GM21825 (cell line): Measurements from ENCODE around the gene SRCIN1.

Experiments used
- ATAC-seq: cut with Tn5 transposase; IDR thresholded peaks from one replicate; pipeline ENCODE4 v1.9.1; 2021; ENCODE audit warnings: mild to moderate bottlenecking, moderate library complexity; ENCODE audit not compliant: unreplicated experiment

SRCIN1 gene

DNA sequence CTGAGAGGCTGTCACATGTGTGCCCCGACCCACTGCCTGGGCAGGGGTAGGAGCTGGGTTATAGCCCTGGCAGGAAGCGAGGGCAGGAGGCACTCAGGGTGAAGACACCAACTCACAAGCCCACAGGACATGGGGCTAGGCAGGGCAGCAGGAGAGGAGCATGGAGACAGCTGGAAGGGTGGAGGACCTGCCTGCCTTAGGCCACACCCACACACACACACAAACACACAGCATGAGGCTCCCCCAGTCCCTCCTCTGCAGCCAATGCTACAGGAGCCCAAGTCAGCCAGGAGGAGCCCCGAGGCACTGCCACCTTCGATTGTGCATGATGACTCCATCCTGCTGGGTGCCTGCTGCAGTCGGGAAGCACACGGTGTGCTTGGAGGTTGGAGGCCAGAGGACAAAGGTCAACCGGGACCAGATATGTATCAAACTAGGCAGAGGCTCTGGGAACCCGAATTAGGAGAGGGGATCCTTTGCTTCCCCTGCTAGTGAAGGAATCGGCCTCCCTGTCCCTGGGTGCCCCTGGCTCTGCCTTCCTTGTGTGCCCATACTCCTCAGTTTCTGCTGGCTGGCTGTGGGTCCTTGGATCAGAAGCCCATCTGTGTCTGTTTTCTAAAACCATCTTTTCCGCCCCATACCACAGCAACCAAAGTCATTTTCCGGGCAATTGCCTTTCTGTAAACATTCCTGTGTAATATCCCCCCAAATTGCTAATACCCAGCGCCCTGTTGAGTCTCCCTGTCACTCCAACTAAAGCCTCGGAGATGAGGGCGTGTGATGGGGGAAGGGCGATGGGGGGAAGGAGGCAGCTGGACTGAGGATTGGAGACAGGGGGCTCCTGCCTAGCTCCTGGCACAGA lies 20.5 kb downstream of the SRCIN1 start:
- no peak for ATAC-seq

DNA sequence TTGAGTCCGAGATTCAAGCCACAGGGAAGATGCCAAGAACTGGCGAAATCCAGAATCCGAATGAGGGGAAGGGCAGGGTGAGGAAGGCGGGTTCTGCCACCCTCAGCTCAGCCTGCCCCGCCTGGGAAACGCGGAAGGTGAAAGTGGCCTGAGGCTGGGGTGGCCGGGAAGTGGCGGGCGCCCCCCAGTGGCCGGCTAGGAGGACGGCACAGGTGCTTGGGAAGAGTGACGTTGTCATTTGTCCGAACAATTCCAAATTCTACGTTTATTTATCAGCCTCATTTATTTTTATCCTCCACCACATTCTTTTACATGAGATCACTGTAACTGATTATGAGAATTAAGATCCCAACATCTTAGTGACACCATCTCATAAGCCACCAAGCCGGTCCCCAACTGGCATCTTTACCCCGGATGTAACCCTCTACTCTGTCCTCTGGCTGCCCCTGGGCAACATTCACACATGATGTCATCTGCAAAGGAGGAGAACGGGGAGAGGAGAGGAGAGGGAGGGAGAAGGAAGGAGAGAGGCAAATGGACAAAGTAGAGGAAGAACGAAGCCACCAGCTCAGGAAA lies 21.3 kb downstream of the SRCIN1 start:
- ATAC-seq, result no peak

DNA sequence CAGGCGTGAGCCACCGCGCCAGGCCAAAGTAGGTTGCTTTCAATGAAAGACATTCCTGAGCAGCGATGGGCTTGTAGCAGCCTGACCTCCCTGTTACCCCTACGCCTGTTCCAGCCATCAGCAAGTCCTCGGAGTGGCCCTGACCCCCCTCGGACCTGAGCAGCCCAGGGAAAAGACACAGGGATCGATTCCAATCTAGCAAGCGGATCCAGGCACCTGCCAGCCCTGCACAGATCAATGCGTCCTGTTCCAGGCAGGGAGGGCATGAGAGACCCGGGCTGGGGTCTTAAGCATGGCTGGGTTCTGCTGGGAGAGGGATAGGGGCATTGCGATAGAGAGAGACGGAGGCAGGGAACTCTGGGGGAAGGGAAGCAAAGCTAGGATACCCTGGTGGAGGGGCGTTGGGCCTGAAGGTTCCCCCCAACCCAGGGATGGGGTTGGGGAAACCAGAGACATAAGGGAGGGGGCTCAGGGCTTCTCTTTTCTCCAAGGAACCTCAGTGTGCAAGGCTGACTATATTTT lies 21.9 kb downstream of the SRCIN1 start:
- ATAC-seq, result no peak

DNA sequence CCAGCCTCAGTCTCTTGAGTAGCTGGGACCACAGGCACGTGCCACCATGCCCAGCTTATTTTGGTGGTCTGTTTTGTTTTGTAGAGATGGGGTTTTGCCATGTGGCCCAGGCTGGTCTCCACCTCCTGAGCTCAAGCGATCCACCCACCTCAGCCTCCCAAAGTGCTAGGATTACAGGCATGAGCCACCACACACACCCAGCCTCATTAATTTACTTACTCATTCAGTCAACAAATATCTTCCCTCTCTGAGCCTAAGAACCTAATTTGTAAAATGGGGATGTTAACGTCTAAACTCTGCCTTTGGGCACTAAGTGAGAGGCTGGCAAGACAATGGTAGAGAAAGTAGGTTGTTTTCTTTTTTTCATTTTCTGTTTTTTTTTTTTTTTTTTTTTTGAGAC lies 22.6 kb downstream of the SRCIN1 start:
- no peak for ATAC-seq

DNA sequence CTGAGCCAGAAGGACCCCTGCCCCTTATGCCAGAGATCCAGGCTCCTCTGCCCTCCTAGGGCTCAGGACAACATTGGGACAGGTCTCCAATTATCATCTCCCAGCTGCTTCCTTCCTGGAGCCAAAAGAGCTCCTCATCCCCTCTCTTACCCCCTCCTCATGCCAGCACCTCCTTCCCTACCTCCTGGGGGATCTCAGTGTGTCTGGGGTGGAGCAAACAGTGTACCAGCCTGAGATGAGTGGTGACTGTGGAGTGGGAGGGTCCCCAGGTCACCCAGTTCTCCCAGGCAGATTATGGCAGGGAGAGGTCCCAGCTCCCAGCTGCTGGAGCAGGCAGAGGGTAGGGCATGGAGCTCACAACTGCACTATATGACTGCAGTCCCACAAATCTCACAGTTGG lies 23.7 kb downstream of the SRCIN1 start:
- no peak for ATAC-seq

DNA sequence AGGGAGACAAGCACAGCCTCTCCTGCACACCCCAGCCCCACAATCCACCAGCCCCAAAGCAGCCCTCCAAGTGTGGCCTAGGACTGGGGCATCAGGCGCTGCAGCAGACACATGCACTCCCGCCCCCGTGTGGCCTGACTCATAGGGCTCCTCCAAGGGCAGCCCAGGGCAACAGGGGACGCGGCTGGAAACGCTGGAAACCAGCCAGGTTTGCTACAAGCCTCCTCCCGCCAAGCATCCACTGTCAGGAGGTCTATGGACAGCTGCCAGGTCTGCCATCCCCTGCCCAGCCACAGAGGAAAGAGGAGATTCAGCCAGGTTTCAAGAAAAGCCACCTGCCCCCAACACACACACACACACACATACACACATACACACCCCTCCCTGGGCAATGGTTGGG lies 25.8 kb downstream of the SRCIN1 start:
- no peak for ATAC-seq

DNA sequence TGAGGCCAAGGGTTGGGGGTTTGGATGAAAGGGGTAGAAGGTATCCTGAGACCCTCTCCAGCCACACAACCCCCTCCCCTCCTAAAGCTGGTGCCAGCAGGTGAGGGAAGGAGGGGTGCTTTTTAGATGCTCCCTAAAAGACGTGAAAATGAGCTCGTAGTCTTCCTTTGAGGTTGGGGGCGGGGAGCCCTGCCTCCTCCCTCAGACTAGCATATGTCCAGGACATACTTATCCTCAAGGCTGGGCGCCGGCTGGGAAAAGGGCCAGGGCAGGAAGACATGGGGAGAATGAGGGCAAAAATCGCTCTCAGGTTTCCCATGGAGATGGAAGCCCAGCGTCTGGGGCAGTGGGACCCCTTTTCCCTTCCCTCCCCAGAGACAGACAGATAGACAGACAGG lies 26.7 kb downstream of the SRCIN1 start:
- no peak for ATAC-seq

DNA sequence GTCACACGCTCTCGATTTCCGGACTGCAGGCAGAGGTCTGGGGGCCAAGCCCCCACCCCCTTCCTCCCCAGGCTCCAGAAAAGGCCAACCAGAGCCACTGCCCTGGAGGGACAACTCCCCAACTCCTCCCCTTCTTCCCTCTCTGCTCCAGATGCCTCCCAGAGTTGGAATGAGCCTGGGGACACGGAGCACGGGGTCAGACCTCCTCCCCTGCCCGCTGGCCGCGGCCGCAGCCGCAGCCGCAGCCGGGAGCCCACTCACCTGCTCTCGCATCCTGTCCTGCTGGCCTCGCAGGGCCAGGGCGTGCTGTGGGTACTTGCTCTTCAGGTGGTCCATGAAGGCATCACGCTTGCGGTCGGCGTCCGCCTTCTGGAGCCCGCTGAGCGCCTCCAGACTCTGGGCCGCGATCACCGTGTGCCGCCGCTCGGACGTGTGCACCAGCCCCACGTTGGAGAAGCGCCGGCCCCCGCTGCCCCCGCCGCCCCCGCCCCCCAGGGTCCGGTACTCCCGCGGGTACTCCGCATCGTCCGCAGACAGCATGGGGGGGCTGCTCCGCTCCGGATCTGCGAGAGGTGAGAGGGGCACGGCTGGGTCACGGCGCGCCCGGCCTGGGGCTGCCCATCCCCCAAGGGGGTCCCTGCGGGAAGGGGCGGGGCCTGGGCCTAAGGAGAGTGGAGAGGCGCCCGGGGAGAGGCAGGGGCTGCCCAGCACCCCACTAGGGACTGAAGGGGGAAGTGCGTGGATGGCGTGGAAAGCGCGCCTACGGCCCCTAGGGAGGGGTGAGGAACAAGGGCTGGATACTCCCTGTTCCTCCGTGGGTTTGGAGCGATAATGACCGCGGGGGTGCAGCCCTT lies 27.3 kb downstream of the SRCIN1 start:
- ATAC-seq, result no peak

DNA sequence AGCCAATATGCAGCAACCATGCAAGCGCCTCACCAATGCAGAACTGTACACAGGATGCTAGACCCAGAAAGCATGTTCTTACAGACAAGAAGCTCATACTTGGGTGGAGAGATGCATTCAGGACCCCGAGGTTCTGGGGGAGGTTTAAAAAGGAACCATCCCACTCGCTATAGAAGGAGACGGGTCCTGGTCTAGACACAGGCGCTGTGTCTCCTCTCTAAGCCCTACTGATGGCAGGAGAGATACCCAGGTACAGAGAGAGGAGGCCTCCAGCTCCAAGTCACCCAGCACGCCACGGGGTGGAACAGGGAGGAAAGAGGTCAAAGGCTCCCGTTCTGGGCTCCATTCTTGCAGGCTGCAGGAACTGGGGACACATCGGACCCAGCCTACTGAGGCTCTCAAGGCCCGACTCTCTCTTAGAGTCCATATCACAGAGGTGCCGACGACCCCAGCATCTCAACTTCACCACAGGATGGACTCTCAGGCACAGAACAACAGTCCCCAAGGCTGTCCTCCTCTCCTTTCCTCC lies 28.0 kb downstream of the SRCIN1 start:
- no peak for ATAC-seq

DNA sequence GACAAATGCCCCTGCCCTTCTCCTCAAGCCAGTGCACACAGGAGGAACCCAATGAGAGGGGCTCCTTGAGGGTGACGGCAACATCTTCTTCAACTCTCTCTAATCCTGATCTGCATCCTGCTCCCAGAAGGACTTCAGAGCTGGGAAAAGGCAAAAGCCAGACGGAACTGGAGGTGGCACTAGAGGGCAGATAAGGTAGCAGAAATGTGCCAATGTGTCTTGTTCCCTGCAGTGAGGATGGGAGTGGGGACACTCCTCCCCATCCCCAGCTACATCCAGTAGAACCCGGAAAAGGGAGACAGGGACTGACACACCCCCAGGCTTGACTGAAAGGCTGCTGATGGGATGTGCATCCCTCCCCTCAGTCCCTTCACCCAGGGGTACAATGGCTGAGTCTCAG lies 28.5 kb downstream of the SRCIN1 start:
- ATAC-seq, result no peak

DNA sequence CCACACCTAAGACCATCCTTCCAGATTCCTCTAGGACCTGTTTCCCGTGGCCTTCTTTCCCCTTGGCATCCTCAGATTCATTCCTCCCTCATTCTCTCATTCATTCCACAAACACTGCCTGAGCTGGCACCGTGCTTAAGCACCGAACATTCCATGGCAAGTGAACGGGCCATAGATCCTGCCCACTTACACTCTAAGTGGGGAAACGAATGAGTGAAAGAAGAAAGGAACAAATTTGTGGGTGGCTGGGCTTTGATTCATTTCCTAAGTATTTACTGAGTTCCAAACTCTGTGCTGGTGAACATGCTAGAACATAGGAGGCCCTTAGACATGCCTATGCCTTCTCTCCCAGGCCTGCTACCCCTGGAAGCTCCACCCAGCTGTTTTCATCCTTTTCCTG lies 30.0 kb downstream of the SRCIN1 start:
- no peak for ATAC-seq

DNA sequence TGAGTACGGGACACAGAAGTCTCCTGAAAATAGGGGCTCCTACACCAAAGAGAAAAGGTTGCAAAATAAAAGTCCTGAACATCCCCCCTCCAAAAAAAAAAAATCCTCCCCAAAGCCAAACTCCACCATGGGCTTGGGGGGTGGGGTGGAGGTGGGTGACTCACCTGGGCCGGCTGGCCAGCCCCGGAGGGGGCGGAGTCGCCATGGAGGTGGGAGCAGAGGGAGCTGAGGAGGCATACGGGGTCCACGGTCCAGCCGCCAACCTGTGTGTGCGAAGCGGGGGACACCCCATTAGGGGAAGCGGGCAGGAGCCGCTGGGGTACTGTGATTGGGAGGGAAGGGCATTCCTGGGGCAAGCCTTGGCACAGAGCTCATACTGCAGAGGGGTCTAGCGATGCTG lies 31.0 kb downstream of the SRCIN1 start:
- no peak for ATAC-seq

DNA sequence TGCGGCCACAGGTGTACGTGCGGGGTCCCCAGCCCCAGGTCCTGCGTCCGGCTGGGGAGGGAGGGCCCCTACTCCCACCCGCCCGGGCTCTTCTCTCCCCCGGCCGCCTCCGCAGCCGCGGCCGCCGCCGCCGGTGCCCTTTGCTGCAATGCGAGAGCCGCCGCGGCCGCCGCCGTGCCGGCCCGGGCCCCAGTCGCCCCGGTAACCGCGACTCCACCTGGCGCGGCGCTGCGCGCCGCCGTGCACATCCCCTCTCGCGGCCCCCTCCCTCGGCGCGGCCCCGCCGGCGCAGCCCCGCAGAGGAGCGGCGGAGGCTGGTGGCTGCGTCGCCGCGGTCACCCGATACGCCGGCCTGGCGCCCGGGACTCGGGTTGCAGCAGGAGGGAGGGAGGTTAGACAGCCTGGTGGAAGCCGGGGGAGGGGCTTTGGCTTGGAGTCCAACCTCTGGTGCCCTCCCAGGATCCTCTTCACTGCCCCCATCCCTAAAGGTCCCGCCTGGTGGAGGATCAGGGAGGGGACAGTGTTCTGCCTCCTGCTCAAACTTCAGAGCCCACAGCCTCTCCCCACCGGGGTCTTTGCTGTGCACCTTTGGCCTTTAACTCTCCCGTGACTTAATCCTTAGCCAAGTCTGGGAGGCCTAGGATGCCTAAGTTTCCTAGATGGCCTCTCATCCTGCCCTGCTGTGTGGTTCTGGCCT lies 32.9 kb downstream of the SRCIN1 start:
- ATAC-seq, result no peak

DNA sequence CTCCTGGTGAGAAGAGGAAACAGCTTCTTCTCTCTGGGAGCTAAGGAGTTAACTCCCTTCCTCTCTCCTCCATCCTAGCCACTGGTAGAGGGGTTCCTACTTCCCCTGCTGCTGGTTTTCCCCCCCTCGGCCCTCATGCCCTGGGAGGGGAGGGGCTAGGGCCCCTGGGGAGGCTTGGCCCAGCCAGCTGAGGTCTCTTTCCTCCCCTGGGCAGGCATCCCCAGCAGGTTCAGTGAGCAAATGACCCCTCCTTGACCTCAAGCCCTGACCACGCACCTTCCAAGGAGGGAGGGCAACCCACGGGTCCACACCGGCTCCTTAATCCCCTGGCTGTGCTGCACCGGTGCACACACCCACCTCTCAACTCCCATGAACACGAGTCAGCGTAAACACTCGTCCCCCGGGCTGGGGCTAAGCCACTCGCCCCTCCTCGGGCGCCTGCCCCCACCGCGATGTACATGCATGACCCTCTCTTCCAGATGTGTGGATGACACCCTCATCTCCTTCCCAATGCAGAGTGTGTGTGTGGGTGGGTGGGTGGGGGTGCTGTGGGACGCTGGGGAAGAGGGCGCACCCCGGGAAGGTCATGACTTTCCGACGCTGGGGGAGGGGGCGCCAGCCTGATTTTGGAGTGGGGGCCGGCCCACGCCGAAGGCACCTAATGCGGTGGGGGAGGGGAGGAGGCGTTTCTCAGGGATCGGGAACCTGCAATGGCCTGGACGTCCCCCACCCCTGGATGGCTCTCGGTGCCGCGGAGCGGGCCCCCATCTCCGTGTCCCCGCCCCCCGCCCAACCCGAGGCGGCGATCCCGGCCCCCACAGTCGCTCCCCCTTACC lies 33.7 kb downstream of the SRCIN1 start:
- no peak for ATAC-seq

DNA sequence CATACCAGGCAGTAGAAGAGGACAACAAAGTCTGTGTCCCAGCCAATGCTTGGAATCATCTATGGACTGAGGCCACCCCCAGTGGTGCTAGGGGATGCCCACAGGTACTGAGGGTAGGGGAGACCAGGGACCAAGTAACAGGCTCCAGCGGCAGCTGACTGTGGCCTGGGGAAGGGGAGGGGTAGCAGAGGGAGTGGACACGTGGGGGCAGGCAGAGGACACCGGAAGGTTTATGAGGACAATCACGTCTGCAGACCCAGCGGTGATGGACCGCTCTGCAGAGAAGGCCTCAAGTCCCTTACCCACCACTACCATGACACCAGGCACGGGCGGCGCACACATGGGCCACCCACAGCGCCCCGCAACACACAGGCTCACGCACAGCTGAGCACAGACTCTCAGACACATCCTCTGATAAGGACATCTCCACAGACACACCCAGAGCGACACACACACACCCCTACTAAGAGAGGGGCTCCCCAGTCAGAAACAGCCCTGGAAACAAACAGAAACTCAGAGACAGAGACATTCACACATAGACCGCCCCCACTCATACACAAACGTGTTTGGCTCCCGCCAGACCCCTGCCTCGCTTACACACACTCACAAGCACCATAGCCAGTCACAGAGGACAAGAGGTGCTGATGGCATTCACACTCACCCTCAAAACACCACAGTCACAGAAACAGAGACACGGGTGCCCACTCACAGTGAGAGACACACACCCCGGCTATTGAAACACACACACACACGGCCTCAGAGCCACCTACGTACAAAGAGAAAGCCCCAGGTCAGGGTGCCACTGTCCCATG lies 35.8 kb downstream of the SRCIN1 start:
- ATAC-seq, result no peak

DNA sequence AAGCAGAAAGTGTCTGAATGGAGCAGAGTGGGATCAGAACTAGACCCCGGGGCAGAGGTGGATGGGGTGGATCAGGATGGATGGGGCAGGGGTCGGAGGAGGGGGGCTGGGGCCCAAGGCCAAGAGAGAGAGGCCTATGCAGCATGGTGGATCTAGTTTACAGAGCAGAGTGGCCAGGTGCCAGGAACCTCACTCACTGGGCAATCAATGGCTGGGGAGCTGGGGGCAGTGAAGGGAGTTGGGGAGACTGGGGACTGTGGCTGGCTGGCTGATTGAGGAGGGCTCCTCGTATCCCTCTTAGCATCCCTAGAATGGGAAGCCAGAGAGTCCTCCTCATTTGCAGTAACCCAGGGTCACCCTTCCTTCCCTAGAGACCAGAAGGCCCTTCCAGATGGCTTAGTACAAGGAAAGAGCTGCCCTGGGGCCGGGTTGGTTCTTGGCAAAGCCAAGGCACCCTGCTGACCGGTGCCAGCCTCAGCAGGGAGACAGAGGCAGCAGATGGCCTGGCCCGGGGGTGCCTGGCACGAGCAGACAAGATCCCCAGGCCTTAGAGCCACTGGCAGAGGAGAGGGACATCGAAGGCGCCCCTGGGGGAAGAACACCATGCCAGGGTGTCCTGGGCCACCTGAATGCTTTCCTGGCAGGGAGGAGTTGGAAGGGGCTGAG lies 36.8 kb downstream of the SRCIN1 start:
- no peak for ATAC-seq

DNA sequence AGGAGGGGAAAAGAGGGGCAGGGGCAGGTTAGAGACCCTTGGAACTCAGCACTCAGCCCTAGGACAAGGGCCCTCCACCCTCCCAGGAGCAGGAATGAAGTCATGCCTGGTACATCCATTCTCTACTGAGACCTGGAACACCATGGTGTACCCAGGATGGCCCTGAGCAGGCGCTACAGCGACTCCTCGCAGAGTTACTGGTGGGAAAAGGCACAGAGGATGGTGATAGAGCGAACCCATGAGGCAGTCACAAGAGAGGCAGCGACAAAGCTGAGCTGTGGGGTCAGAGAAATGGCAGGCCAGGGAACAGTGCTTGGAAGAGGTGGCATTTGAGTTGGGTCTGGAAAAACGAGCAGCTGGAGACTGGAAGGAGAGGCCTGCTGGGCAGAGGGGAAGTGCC lies 37.5 kb downstream of the SRCIN1 start:
- no peak for ATAC-seq

DNA sequence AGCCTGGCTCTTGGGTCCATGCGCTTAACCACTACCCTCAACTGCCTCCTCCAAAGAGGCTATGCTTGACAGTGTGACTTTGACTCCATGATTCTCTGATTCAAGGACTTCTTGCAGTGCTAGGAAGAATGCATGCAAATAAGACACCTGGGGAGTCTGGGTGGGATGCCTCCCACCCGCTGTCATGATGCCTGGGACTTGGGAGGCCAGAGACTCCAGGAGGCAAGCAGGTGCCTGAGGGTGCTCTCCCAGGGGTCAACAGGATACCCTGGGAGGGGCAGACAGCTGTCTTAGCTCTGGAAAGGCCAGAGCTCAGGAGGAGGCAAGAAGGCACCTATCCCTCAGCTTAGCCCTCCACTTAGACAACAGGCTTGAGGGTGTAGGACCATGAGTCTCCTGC lies 38.4 kb downstream of the SRCIN1 start:
- no peak for ATAC-seq

DNA sequence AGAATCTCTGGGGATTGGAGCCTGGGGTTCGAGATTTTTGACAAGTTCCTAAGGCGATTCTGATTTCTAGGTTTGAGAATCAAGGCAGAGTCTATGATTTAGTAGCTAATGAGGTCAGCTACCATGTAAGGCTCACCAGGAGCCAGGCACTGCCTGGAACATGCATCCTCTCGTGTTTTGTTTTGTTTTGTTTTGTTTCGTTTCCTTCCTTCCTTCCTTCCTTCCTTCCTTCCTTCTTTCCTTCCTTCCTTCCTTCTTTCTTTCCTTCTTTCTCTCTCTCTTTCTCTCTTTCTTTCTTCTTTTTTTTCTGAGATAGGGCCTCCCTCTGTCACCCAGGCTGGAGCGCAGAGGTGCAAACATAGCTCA lies 39.1 kb downstream of the SRCIN1 start:
- no peak for ATAC-seq
